HG02571 (cell line): ENCODE results near the gene HOXC5.
"Not testable (repeated sequence)": the region's sequence is repeated elsewhere in the genome, so short reads cannot be mapped to it uniquely, and the experiment has no call there.

Experiments
- ATAC-seq: cut with Tn5 transposase; IDR thresholded peaks from one replicate; pipeline ENCODE4 v1.9.1; 2021; ENCODE audit warnings: mild to moderate bottlenecking, moderate library complexity; ENCODE audit not compliant: unreplicated experiment

Gene HOXC5

GRCh38 chr12:54060174-54060974, 27.5 kb downstream of the HOXC5 start:
- no peak for ATAC-seq

- no peak for ATAC-seq
Measured at GRCh38 chr12:54060975-54061778, 28.3 kb downstream of the HOXC5 start.

GRCh38 chr12:54065677-54066076, 32.8 kb downstream of the HOXC5 start:
- no peak for ATAC-seq

GRCh38 chr12:54066408-54066807, 33.6 kb downstream of the HOXC5 start:
- ATAC-seq, result no peak

GRCh38 chr12:54068418-54069070, 35.7 kb downstream of the HOXC5 start:
- no peak for ATAC-seq

- no peak for ATAC-seq
Measured at GRCh38 chr12:54071942-54072341, 39.1 kb downstream of the HOXC5 start.

- ATAC-seq, result no peak
Measured at GRCh38 chr12:54074308-54074707, 41.5 kb downstream of the HOXC5 start.

GRCh38 chr12:54075409-54075808, 42.6 kb downstream of the HOXC5 start:
- ATAC-seq, result no peak

GRCh38 chr12:54075974-54076373, 43.1 kb downstream of the HOXC5 start:
- ATAC-seq, result no peak

- ATAC-seq, result not testable (repeated sequence)
Measured at GRCh38 chr12:54077843-54078242, 45.0 kb downstream of the HOXC5 start.

GRCh38 chr12:54079115-54079514, 46.3 kb downstream of the HOXC5 start:
- not testable (repeated sequence) for ATAC-seq

GRCh38 chr12:54080008-54080924, 47.4 kb downstream of the HOXC5 start:
- ATAC-seq, result not testable (repeated sequence)

- not testable (repeated sequence) for ATAC-seq
Measured at GRCh38 chr12:54081053-54081514, 48.2 kb downstream of the HOXC5 start.

- not testable (repeated sequence) for ATAC-seq
Measured at GRCh38 chr12:54081581-54082396, 48.9 kb downstream of the HOXC5 start.

GRCh38 chr12:54082397-54082892, 49.6 kb downstream of the HOXC5 start:
- no peak for ATAC-seq
